H1 (cell line): ENCODE data around the gene RARB. TPM values are rescaled to one million over a fixed set of nuclear protein-coding genes. Genes with fewer than 3 reads are reported as not detected.

Source experiments
- CTCF ChIA-PET: fragments of 300-600 bp; sonication (Branson Sonifier 250); formaldehyde crosslinking; loops from one replicate; lab custom pipeline; 2021; ENCODE audit not compliant: partially characterized antibody; lab: Charles Lee
- POLR2A ChIA-PET: fragments of 300-600 bp; sonication (Branson Sonifier 250); formaldehyde crosslinking; loops from one replicate; lab custom pipeline; 2021; ENCODE audit warnings: inconsistent platforms; ENCODE audit not compliant: partially characterized antibody; lab: Charles Lee
- DNase-seq, 2 experiments: peaks; one replicate each; pipeline versions ENCODE4 v3.0.0 to v3.0.0-alpha.2; 2010 to 2022; ENCODE audit warnings: low spot score in 2 of 2, low read depth in 1 of 2, mixed read lengths in 1 of 2
- FAIRE-seq: peaks from 2 replicates; lab custom pipeline; 2011; peaks lifted over from hg19 to GRCh38; lab: Jason Lieb, UNC
- H2AFZ ChIP-seq: 2 replicates; pipeline ENCODE4 v1.8.1; 2012; ENCODE audit warnings: low read length, inconsistent platforms
- H2AK5ac ChIP-seq: 2 replicates; pipeline ENCODE4 v1.6.1; 2013; ENCODE audit warnings: low read depth, low read length
- H2BK120ac ChIP-seq: replicated peaks from 2 replicates; pipeline ENCODE3; 2013; ENCODE audit warnings: low read depth, low read length, inconsistent platforms
- H2BK12ac ChIP-seq: 2 replicates; pipeline ENCODE4 v1.6.1; 2013; ENCODE audit warnings: low read depth, low read length
- H2BK15ac ChIP-seq: 2 replicates; pipeline ENCODE4 v1.6.1; 2013; ENCODE audit warnings: low read length
- H2BK20ac ChIP-seq: 2 replicates; pipeline ENCODE4 v1.6.1; 2013; ENCODE audit warnings: low read length
- H2BK5ac ChIP-seq: 2 replicates; pipeline ENCODE4 v1.6.1; 2013; ENCODE audit warnings: low read depth, low read length
- H3K14ac ChIP-seq: 2 replicates; pipeline ENCODE4 v1.6.1; 2013; ENCODE audit warnings: inconsistent platforms; ENCODE audit not compliant: insufficient read length
- H3K18ac ChIP-seq: 2 replicates; pipeline ENCODE4 v1.6.1; 2013; ENCODE audit warnings: low read length; ENCODE audit errors: extremely low read depth
- H3K23ac ChIP-seq: 2 replicates; pipeline ENCODE4 v1.6.1; 2013; ENCODE audit warnings: inconsistent platforms; ENCODE audit not compliant: insufficient read length
- H3K23me2 ChIP-seq: 2 replicates; pipeline ENCODE4 v1.6.1; 2013; ENCODE audit warnings: low read depth, low read length
- H3K27ac ChIP-seq: 2 replicates; pipeline ENCODE4 v1.6.1; 2011; ENCODE audit warnings: low read depth, low read length, inconsistent platforms
- H3K27me3 ChIP-seq, 4 experiments: replicated peaks in 1 of 4; 1 replicate in 1 of 4; 2 replicates in 3 of 4; pipeline versions ENCODE4 v1.6.1 to v1.8.1; 2011 to 2013; ENCODE audit warnings: low read length in 3 of 4, mild to moderate bottlenecking in 3 of 4, inconsistent platforms in 2 of 4, mixed read lengths in 2 of 4, moderate library complexity in 1 of 4; ENCODE audit not compliant: control insufficient read depth in 3 of 4, insufficient read depth in 3 of 4; ENCODE audit errors: extremely low read depth in 1 of 4
- H3K36me3 ChIP-seq, 4 experiments: 2 replicates each; pipeline versions ENCODE4 v1.6.1 to v1.8.1; 2011 to 2013; ENCODE audit warnings: mild to moderate bottlenecking in 4 of 4, low read length in 3 of 4, moderate library complexity in 2 of 4, control low read depth in 1 of 4, inconsistent platforms in 1 of 4; ENCODE audit not compliant: insufficient read depth in 4 of 4, control insufficient read depth in 2 of 4
- H3K4ac ChIP-seq: replicated peaks from 2 replicates; pipeline ENCODE3; 2013; ENCODE audit warnings: low read length, low read depth, mixed read lengths, inconsistent platforms; ENCODE audit not compliant: insufficient read length
- H3K4me1 ChIP-seq, 4 experiments: replicated peaks in 1 of 4; 1 replicate in 1 of 4; 2 replicates in 3 of 4; pipeline versions ENCODE4 v1.6.1 to v1.8.1; 2011 to 2013; ENCODE audit warnings: low read length in 3 of 4, inconsistent platforms in 2 of 4, mixed read lengths in 1 of 4; ENCODE audit not compliant: insufficient read depth in 4 of 4, control insufficient read depth in 3 of 4
- H3K4me2 ChIP-seq, 2 experiments: 2 replicates each; pipeline versions ENCODE4 v1.6.1 to v1.8.1; 2011 to 2013; ENCODE audit warnings: low read depth in 2 of 2, low read length in 2 of 2, control low read depth in 1 of 2, inconsistent platforms in 1 of 2, mild to moderate bottlenecking in 1 of 2; ENCODE audit not compliant: insufficient read depth in 1 of 2
- H3K4me3 ChIP-seq, 4 experiments: fragments of 200-600, 300-600 bp in 1 of 4; sonication (generic), shearing (Covaris generic), sonication (Bioruptor Twin) in 1 of 4; 2 replicates each; pipeline versions ENCODE4 v1.5.1 to v1.8.1; 2011 to 2016; ENCODE audit warnings: low read length in 4 of 4, low read depth in 3 of 4, control low read depth in 2 of 4, inconsistent platforms in 2 of 4, mild to moderate bottlenecking in 2 of 4, mixed read lengths in 1 of 4, moderate library complexity in 1 of 4; ENCODE audit not compliant: insufficient read depth in 2 of 4; ENCODE audit errors: extremely low read depth in 1 of 4
- H3K56ac ChIP-seq: replicated peaks from 2 replicates; pipeline ENCODE3; 2013; ENCODE audit warnings: low read depth, mild to moderate bottlenecking, mixed read lengths, low read length, inconsistent platforms; ENCODE audit not compliant: insufficient read length
- H3K79me1 ChIP-seq: 2 replicates; pipeline ENCODE4 v1.6.1; 2013; ENCODE audit warnings: low read depth, low read length, control low read depth
- H3K79me2 ChIP-seq, 2 experiments: 2 replicates each; pipeline versions ENCODE4 v1.6.1 to v1.8.1; 2012 to 2013; ENCODE audit warnings: low read length in 2 of 2, mild to moderate bottlenecking in 2 of 2, inconsistent platforms in 1 of 2; ENCODE audit not compliant: insufficient read depth in 2 of 2, control insufficient read depth in 1 of 2
- H3K9ac ChIP-seq, 4 experiments: replicated peaks in 1 of 4; 1 replicate in 1 of 4; 2 replicates in 3 of 4; pipeline versions ENCODE4 v1.6.1 to v1.8.1; 2011 to 2013; ENCODE audit warnings: low read depth in 3 of 4, low read length in 3 of 4, control low read depth in 2 of 4, mild to moderate bottlenecking in 2 of 4, moderate library complexity in 2 of 4, inconsistent platforms in 1 of 4; ENCODE audit errors: extremely low read depth in 1 of 4
- H3K9me3 ChIP-seq, 2 experiments: 2 replicates each; pipeline versions ENCODE4 v1.6.1 to v1.8.1; 2012 to 2013; ENCODE audit warnings: mild to moderate bottlenecking in 2 of 2, moderate library complexity in 2 of 2, control low read depth in 1 of 2, inconsistent platforms in 1 of 2, low read depth in 1 of 2, low read length in 1 of 2, mixed read lengths in 1 of 2; ENCODE audit not compliant: insufficient read depth in 2 of 2
- H4K20me1 ChIP-seq, 2 experiments: replicated peaks in 1 of 2; 2 replicates each; pipeline versions ENCODE3 to v1.8.1; 2011 to 2013; ENCODE audit warnings: inconsistent platforms in 2 of 2, low read length in 2 of 2, mild to moderate bottlenecking in 1 of 2; ENCODE audit not compliant: insufficient read depth in 2 of 2, control insufficient read depth in 1 of 2
- H4K5ac ChIP-seq: 2 replicates; pipeline ENCODE4 v1.6.1; 2013; ENCODE audit warnings: low read length, low read depth, mixed read lengths, inconsistent platforms; ENCODE audit not compliant: insufficient read length
- H4K8ac ChIP-seq: 2 replicates; pipeline ENCODE4 v1.8.0; 2013; ENCODE audit warnings: mild to moderate bottlenecking, moderate library complexity, low read length, inconsistent platforms; ENCODE audit not compliant: insufficient read depth; ENCODE audit errors: extremely low read depth
- H4K91ac ChIP-seq: replicated peaks from 2 replicates; pipeline ENCODE3; 2013; ENCODE audit warnings: low read length, mixed read lengths, inconsistent platforms; ENCODE audit not compliant: insufficient read length
- CHD1 ChIP-seq: IDR thresholded peaks from 2 replicates; pipeline ENCODE4 v1.6.1; 2012; ENCODE audit warnings: low read depth, low read length, improper control_type of control experiment
- EGR1 ChIP-seq: IDR thresholded peaks from 2 replicates; pipeline ENCODE4 v1.6.1; 2011; ENCODE audit warnings: low read depth, low read length, borderline replicate concordance
- EP300 ChIP-seq, 2 experiments: IDR thresholded peaks; 1 replicate in 1 of 2; 2 replicates in 1 of 2; pipeline ENCODE4 v1.6.1; 2011 to 2012; ENCODE audit warnings: low read depth in 2 of 2, low read length in 2 of 2, mild to moderate bottlenecking in 2 of 2, borderline replicate concordance in 1 of 2, inconsistent platforms in 1 of 2, moderate library complexity in 1 of 2
- JUN ChIP-seq: IDR thresholded peaks from 2 replicates; pipeline ENCODE4 v1.6.1; 2011; ENCODE audit warnings: low read depth, mild to moderate bottlenecking, improper control_type of control experiment, low read length
- JUND ChIP-seq: IDR thresholded peaks from 2 replicates; pipeline ENCODE4 v1.6.1; 2011; ENCODE audit warnings: mild to moderate bottlenecking, improper control_type of control experiment, low read length
- NRF1 ChIP-seq: IDR thresholded peaks from 2 replicates; pipeline ENCODE4 v1.6.1; 2011; ENCODE audit warnings: mild to moderate bottlenecking, low read depth, low read length, improper control_type of control experiment
- POLR2A ChIP-seq, 2 experiments: IDR thresholded peaks; 1 replicate in 1 of 2; 2 replicates in 1 of 2; pipeline ENCODE4 v1.6.1; 2011; ENCODE audit warnings: low read depth in 2 of 2, low read length in 2 of 2, mild to moderate bottlenecking in 2 of 2; ENCODE audit errors: control extremely low read depth in 1 of 2
- RFX5 ChIP-seq: IDR thresholded peaks from 2 replicates; pipeline ENCODE4 v1.6.1; 2011; ENCODE audit warnings: low read depth, low read length, improper control_type of control experiment, borderline replicate concordance
- SIRT6 ChIP-seq: IDR thresholded peaks from one replicate; pipeline ENCODE4 v1.7.1; 2012; ENCODE audit warnings: low read length, inconsistent platforms
- SP1 ChIP-seq: IDR thresholded peaks from 2 replicates; pipeline ENCODE4 v1.6.1; 2011; ENCODE audit warnings: low read depth, low read length
- SP2 ChIP-seq: IDR thresholded peaks from 2 replicates; pipeline ENCODE4 v1.6.1; 2012; ENCODE audit warnings: mild to moderate bottlenecking, low read length, inconsistent platforms
- TCF12 ChIP-seq: IDR thresholded peaks from 2 replicates; pipeline ENCODE4 v1.6.1; 2011; ENCODE audit warnings: low read depth, mild to moderate bottlenecking, low read length
- YY1 ChIP-seq: IDR thresholded peaks from 2 replicates; pipeline ENCODE4 v1.6.1; 2011; ENCODE audit warnings: low read depth, mild to moderate bottlenecking, low read length
- WGBS, 2 experiments: shearing (Covaris generic) in 1 of 2; methylation state at CpG; one replicate each; pipeline versions ENCODE4 v1.1.6 to v1.1.7; 2013 to 2015; ENCODE audit warnings: low lambda C conversion rate in 2 of 2, mixed read lengths in 2 of 2, inconsistent platforms in 1 of 2, low coverage in 1 of 2, missing lambda C conversion rate in 1 of 2; ENCODE audit not compliant: insufficient replicate concordance in 2 of 2, insufficient coverage in 1 of 2, insufficient read length in 1 of 2; ENCODE audit errors: extremely low coverage in 1 of 2, missing lambda C conversion rate in 1 of 2; 5-methylcytosine and 5-hydroxymethylcytosine counted together
- polyA plus RNA-seq, 7 experiments: library from polyadenylated mRNA; depleted of rRNA in 3 of 7; stranded (reverse) in 5 of 7; unstranded in 2 of 7; fragments of >200 nt in 5 of 7; fragments of 200-250 nt in 2 of 7; gene quantifications; 1 replicate in 5 of 7; 2 replicates in 1 of 7; 4 replicates in 1 of 7; pipeline versions ENCODE4 v1.2.1 to v1.2.3, GENCODE V29; 2011 to 2013; ENCODE audit warnings: missing spikeins in 2 of 7, mixed read lengths in 2 of 7
- total RNA-seq: library from RNA; stranded (reverse); fragmentation: NEBNext Ultra II Directional; extraction: Animal tissue kit (Norgen Biotek cat#: 25700); gene quantifications from 2 replicates; pipeline ENCODE4 v1.2.1, GENCODE V29; 2021
- TF ChIP-seq, protein P1 (sequence below), 3 experiments: IDR thresholded peaks; 1 replicate in 2 of 3; 2 replicates in 1 of 3; pipeline versions ENCODE4 v1.5.1 to v1.6.1; 2011; ENCODE audit warnings: low read length in 3 of 3, mild to moderate bottlenecking in 3 of 3, inconsistent platforms in 2 of 3, low read depth in 1 of 3, moderate library complexity in 1 of 3; ENCODE audit not compliant: insufficient read depth in 1 of 3; ENCODE audit errors: control extremely low read depth in 1 of 3

The RARB gene
- total and polyA plus RNA-seq, 2 of the 8 experiments (the other 6 are each of a cell fraction or from before 2014, with no cell fraction given): 0.15 to 0.22 TPM

DNA sequence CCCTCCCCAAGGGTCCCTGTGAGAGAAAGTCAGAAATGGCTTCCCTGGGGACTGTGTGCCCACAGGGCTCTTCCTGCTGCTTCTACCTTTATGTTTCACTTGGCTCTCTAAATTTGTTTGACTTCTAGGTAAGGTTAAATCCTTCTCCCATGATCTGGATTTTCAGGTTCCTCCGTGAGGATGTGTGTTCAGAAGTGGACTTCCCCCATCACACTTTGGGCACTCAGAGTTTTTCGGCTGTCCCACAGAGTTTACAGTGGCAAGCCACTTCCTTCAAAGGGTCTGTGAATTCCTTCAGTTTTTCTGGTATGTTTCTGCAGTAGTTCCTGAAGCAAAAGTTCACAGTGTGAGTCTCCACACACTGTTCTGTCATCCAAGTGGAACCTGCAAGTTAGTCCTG is 30.9 kb upstream of the RARB start:
- CTCF ChIA-PET: no interaction called here
- Histone ChIP-seq H3K18ac (no peak overlapping the region), H2AK5ac (no peak overlapping the region), H3K56ac (no peak overlapping the region), H4K8ac (no peak overlapping the region), H3K27ac (no peak overlapping the region), H3K79me2 (no peaks in the 10 kb centered on the region), H4K20me1 (no peaks in the 10 kb centered on the region), H3K23ac (no peak overlapping the region), H3K36me3 (no peaks in the 10 kb centered on the region), H2BK120ac (no peak overlapping the region), H3K9ac (no peak overlapping the region), H2BK15ac (no peak overlapping the region), H3K14ac (no peak overlapping the region), H3K4me1 (no peaks in the 10 kb centered on the region), H3K9me3 (no peaks in the 10 kb centered on the region), H3K27me3 (no peaks in the 10 kb centered on the region), H4K91ac (no peak overlapping the region), H2AFZ (no peak overlapping the region), H3K4ac (no peak overlapping the region), H3K4me2 (no peak overlapping the region), H3K4me3 (no peak overlapping the region), H3K79me1 (no peaks in the 10 kb centered on the region), H4K5ac (no peak overlapping the region), H2BK12ac (no peak overlapping the region), H2BK20ac (no peak overlapping the region), H2BK5ac (no peak overlapping the region), H3K23me2 (no peaks in the 10 kb centered on the region)
- POLR2A ChIA-PET: no interaction called here
- 92% methylated on average over 2 of the region's 2 CpGs; no CpG with 5 or more reads in 1 of the 2 experiments for WGBS, 2 experiments
- FAIRE-seq (no peak), DNase-seq (no peak)
- TF ChIP-seq TCF12 (no peak), JUND (no peak), CHD1 (no peak), JUN (no peak), EP300 (IDR thresholded peaks at IDR 0.05; ENCODE audit: borderline replicate concordance in 1 of 2, low read depth in 2 of 2, low read length in 2 of 2) (no peak), SIRT6 (no peak), SP1 (no peak), POLR2A (IDR thresholded peaks at IDR 0.05; ENCODE audit: control extremely low read depth in 1 of 2, low read depth in 2 of 2, low read length in 2 of 2) (no peak), NRF1 (no peak), YY1 (no peak), SP2 (no peak), RFX5 (no peak), EGR1 (no peak)
- TF ChIP-seq, protein P1, sequence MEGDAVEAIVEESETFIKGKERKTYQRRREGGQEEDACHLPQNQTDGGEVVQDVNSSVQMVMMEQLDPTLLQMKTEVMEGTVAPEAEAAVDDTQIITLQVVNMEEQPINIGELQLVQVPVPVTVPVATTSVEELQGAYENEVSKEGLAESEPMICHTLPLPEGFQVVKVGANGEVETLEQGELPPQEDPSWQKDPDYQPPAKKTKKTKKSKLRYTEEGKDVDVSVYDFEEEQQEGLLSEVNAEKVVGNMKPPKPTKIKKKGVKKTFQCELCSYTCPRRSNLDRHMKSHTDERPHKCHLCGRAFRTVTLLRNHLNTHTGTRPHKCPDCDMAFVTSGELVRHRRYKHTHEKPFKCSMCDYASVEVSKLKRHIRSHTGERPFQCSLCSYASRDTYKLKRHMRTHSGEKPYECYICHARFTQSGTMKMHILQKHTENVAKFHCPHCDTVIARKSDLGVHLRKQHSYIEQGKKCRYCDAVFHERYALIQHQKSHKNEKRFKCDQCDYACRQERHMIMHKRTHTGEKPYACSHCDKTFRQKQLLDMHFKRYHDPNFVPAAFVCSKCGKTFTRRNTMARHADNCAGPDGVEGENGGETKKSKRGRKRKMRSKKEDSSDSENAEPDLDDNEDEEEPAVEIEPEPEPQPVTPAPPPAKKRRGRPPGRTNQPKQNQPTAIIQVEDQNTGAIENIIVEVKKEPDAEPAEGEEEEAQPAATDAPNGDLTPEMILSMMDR (IDR thresholded peaks at IDR 0.05; ENCODE audit: control extremely low read depth in 1 of 3, insufficient read depth in 1 of 3, low read depth in 1 of 3, low read length in 3 of 3): no peak
